HCT116 (cell line): Measurements from ENCODE around the gene TMEM161B. TPM values are rescaled to one million over a fixed set of nuclear protein-coding genes. Genes with fewer than 3 reads are reported as not detected.

ENCODE experiments used
- ATAC-seq: fragments of 200-7000 bp; cut with Tn5 transposase; 2 replicates; pipeline ENCODE4 v1.9.1; 2020; ENCODE audit warnings: mild to moderate bottlenecking, moderate library complexity
- BruUV-seq: library from RNA; stranded (reverse); fragments of 400-500 nt; replicated peaks from 2 replicates; lab custom pipeline; 2021; lab: Mats Ljungman, UMichigan
- CTCF ChIA-PET: fragments of 300-600 bp; sonication (Branson Sonifier 250); formaldehyde crosslinking; loops from one replicate; lab custom pipeline; 2021; ENCODE audit warnings: antibody characterized with exemption; lab: Charles Lee
- POLR2A ChIA-PET: fragments of 300-600, 350-600 bp; sonication (Branson Sonifier 250); formaldehyde crosslinking; loops from one replicate; lab custom pipeline; 2021; ENCODE audit warnings: antibody characterized with exemption; lab: Charles Lee
- RAD21 ChIA-PET, 2 experiments: fragments of 300-600 bp; sonication (Branson Sonifier 250); formaldehyde crosslinking; loops; one replicate each; lab custom pipeline; 2023; ENCODE audit warnings: low total read pairs in 2 of 2; ENCODE audit not compliant: uncharacterized antibody in 2 of 2, unreplicated experiment in 2 of 2, low non-redundant PET in 1 of 2; lab: Charles Lee
- DNase-seq: peaks from one replicate; pipeline ENCODE4 v3.0.0-alpha.2; 2010; ENCODE audit warnings: low read depth, low spot score
- H2AFZ ChIP-seq: fragments of 200-600 bp; shearing (Covaris generic), sonication (generic); 2 replicates; pipeline ENCODE4 v1.6.1; 2017; ENCODE audit warnings: low read depth, mixed run types, mixed read lengths, antibody characterized with exemption, low read length; ENCODE audit not compliant: poor library complexity, severe bottlenecking
- H3K27ac ChIP-seq: 2 replicates; pipeline ENCODE4 v1.5.1; 2012; ENCODE audit warnings: low read depth, low read length
- H3K27me3 ChIP-seq: fragments of 200-600 bp; sonication (generic); 2 replicates; pipeline ENCODE4 v1.6.1; 2016; ENCODE audit warnings: mixed run types, low read length, mixed read lengths; ENCODE audit not compliant: insufficient read depth
- H3K36me3 ChIP-seq, 2 experiments: fragments of 200-500 bp in 1 of 2; fragments of 200-600 bp in 1 of 2; sonication (Bioruptor generic) in 1 of 2; sonication (generic) in 1 of 2; 2 replicates each; pipeline versions ENCODE4 v1.5.1 to v1.6.1; 2014 to 2016; ENCODE audit warnings: low read length in 2 of 2, inconsistent platforms in 1 of 2, mixed read lengths in 1 of 2, mixed run types in 1 of 2; ENCODE audit not compliant: insufficient read depth in 2 of 2, control insufficient read depth in 1 of 2
- H3K4me1 ChIP-seq, 2 experiments: fragments of 200-600 bp in 1 of 2; sonication (generic) in 1 of 2; 2 replicates each; pipeline versions ENCODE4 v1.5.1 to v1.6.1; 2012 to 2017; ENCODE audit warnings: low read length in 2 of 2, inconsistent platforms in 1 of 2, mild to moderate bottlenecking in 1 of 2, mixed read lengths in 1 of 2, mixed run types in 1 of 2, moderate library complexity in 1 of 2; ENCODE audit not compliant: insufficient read depth in 2 of 2, control insufficient read depth in 1 of 2
- H3K4me2 ChIP-seq: fragments of 200-600 bp; sonication (generic); 2 replicates; pipeline ENCODE4 v1.6.1; 2017; ENCODE audit warnings: mixed run types, low read length, mixed read lengths
- H3K4me3 ChIP-seq, 2 experiments: fragments of 200-600 bp in 1 of 2; sonication (generic) in 1 of 2; replicated peaks in 1 of 2; 2 replicates each; pipeline ENCODE4 v1.5.1; 2011 to 2016; ENCODE audit warnings: low read length in 2 of 2, control low read depth in 1 of 2, low read depth in 1 of 2, mild to moderate bottlenecking in 1 of 2, mixed read lengths in 1 of 2, mixed run types in 1 of 2
- H3K79me2 ChIP-seq: fragments of 200-600 bp; sonication (generic); 2 replicates; pipeline ENCODE4 v1.6.1; 2017; ENCODE audit warnings: mild to moderate bottlenecking, mixed run types, low read length, moderate library complexity, mixed read lengths; ENCODE audit not compliant: insufficient read depth
- H3K9ac ChIP-seq: fragments of 200-600 bp; sonication (generic); 2 replicates; pipeline ENCODE4 v1.6.1; 2016; ENCODE audit warnings: low read length, mixed read lengths
- H3K9me2 ChIP-seq: fragments of 200-600 bp; sonication (generic), shearing (Covaris generic); 2 replicates; pipeline ENCODE4 v1.6.1; 2017; ENCODE audit warnings: mixed run types, mild to moderate bottlenecking, moderate library complexity; ENCODE audit not compliant: insufficient read depth
- H3K9me3 ChIP-seq, 2 experiments: fragments of 200-500 bp in 1 of 2; fragments of 200-600 bp in 1 of 2; sonication (Bioruptor generic) in 1 of 2; sonication (generic) in 1 of 2; 2 replicates each; pipeline ENCODE4 v1.6.1; 2014 to 2017; ENCODE audit warnings: low read length in 2 of 2, mixed read lengths in 2 of 2, inconsistent platforms in 1 of 2, low read depth in 1 of 2, mild to moderate bottlenecking in 1 of 2, mixed run types in 1 of 2, moderate library complexity in 1 of 2; ENCODE audit not compliant: control insufficient read depth in 1 of 2, insufficient read depth in 1 of 2
- H4K20me1 ChIP-seq: fragments of 200-600 bp; sonication (generic), shearing (Covaris generic); 2 replicates; pipeline ENCODE4 v1.6.1; 2017; ENCODE audit warnings: mixed run types, mild to moderate bottlenecking, moderate library complexity; ENCODE audit not compliant: insufficient read depth
- CEBPB ChIP-seq: IDR thresholded peaks from 2 replicates; pipeline ENCODE4 v1.6.1; 2012; ENCODE audit warnings: low read depth
- ELF1 ChIP-seq: IDR thresholded peaks from 2 replicates; pipeline ENCODE4 v1.6.1; 2012; ENCODE audit warnings: low read depth, borderline replicate concordance
- FOSL1 ChIP-seq: IDR thresholded peaks from 2 replicates; pipeline ENCODE4 v1.6.1; 2012; ENCODE audit warnings: low read depth
- JUND ChIP-seq: IDR thresholded peaks from 2 replicates; pipeline ENCODE4 v1.6.1; 2012
- POLR2A ChIP-seq: IDR thresholded peaks from 2 replicates; pipeline ENCODE4 v1.7.0; 2011; ENCODE audit warnings: borderline replicate concordance; ENCODE audit not compliant: insufficient read depth, insufficient read length; ENCODE audit errors: extremely low read depth
- POLR2AphosphoS5 ChIP-seq: IDR thresholded peaks from 2 replicates; pipeline ENCODE4 v1.6.1; 2011; ENCODE audit warnings: mild to moderate bottlenecking, low read depth, low read length, moderate library complexity
- RAD21 ChIP-seq: IDR thresholded peaks from 2 replicates; pipeline ENCODE4 v1.6.1; 2012; ENCODE audit warnings: low read depth, mild to moderate bottlenecking
- TCF7L2 ChIP-seq: IDR thresholded peaks from 2 replicates; pipeline ENCODE4 v1.7.0; 2011; ENCODE audit warnings: borderline replicate concordance, inconsistent platforms; ENCODE audit not compliant: insufficient read depth, insufficient read length; ENCODE audit errors: extremely low read depth
- ZFX ChIP-seq: fragments of 450-650 bp; IDR thresholded peaks from 2 replicates; pipeline ENCODE4 v1.6.1; 2017
- intact Hi-C: fragments of 100-400 bp; cut with micrococcal nuclease; formaldehyde crosslinking; loops from 2 replicates; pipeline ENCODE4 v1.10.0; 2022
- total RNA-seq: library from RNA; stranded (reverse); gene quantifications from one replicate; pipeline ENCODE4 v1.2.1, GENCODE V29; 2021; ENCODE audit not compliant: unreplicated experiment
- TF ChIP-seq, protein P1 (sequence below): IDR thresholded peaks from 2 replicates; pipeline ENCODE4 v1.6.1; 2012
- TF ChIP-seq, protein P2 (sequence below): IDR thresholded peaks from 2 replicates; pipeline ENCODE4 v1.6.1; 2012; ENCODE audit warnings: low read depth

The TMEM161B gene
- total RNA-seq, 1 experiment from 2014 or later, result 22.1 TPM

DNA sequence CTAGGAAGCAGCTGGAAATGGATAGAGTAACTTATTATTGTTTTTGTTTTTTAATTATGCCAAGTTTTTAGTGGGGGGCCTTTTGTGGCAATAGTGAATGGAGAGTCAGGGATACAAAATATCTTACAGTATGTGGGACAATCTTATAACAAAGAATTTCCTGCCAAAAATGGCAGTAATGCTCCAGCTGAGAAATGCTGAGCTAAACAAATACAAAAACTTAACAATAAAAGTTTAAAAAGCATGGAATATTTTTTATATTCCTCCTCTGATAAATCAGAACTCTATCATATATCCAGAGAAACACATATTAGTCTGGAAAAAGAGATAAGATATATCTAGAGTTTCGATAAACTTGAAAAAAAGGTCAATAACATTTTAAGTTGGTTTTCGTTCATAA is 110.6 kb downstream of the TMEM161B start:
- H3K9me3 ChIP-seq, result no peaks in the 10 kb centered on the region
- H3K4me3 ChIP-seq, result no peak overlapping the region
- TF ChIP-seq POLR2A (no peak), CEBPB (no peak), POLR2AphosphoS5 (no peak), TCF7L2 (no peak), ELF1 (no peak), JUND (no peak), ZFX (no peak), RAD21 (no peak), FOSL1 (no peak)
- TF ChIP-seq, protein P1, sequence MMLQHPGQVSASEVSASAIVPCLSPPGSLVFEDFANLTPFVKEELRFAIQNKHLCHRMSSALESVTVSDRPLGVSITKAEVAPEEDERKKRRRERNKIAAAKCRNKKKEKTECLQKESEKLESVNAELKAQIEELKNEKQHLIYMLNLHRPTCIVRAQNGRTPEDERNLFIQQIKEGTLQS, result no peak
- TF ChIP-seq, protein P2, sequence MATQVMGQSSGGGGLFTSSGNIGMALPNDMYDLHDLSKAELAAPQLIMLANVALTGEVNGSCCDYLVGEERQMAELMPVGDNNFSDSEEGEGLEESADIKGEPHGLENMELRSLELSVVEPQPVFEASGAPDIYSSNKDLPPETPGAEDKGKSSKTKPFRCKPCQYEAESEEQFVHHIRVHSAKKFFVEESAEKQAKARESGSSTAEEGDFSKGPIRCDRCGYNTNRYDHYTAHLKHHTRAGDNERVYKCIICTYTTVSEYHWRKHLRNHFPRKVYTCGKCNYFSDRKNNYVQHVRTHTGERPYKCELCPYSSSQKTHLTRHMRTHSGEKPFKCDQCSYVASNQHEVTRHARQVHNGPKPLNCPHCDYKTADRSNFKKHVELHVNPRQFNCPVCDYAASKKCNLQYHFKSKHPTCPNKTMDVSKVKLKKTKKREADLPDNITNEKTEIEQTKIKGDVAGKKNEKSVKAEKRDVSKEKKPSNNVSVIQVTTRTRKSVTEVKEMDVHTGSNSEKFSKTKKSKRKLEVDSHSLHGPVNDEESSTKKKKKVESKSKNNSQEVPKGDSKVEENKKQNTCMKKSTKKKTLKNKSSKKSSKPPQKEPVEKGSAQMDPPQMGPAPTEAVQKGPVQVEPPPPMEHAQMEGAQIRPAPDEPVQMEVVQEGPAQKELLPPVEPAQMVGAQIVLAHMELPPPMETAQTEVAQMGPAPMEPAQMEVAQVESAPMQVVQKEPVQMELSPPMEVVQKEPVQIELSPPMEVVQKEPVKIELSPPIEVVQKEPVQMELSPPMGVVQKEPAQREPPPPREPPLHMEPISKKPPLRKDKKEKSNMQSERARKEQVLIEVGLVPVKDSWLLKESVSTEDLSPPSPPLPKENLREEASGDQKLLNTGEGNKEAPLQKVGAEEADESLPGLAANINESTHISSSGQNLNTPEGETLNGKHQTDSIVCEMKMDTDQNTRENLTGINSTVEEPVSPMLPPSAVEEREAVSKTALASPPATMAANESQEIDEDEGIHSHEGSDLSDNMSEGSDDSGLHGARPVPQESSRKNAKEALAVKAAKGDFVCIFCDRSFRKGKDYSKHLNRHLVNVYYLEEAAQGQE, result no peak
- TF ChIP-seq, all 23 proteins: peak for 0
- H3K4me2 ChIP-seq, result no peak overlapping the region
- DNase-seq (no peak), ATAC-seq (no peak)
- intact Hi-C loops, result no loop called here
- ChIA-PET CTCF (interaction anchor here (1.0 kb wide), 1 partner anchor 17 kb away, joined by 3 read pairs; no protein-coding TSS in a partner anchor), POLR2A (no interaction called here), RAD21 (no interaction called here)
- H3K36me3 ChIP-seq, result no peaks in the 10 kb centered on the region
- H3K79me2 ChIP-seq, result no peaks in the 10 kb centered on the region
- no peak overlapping the region for H2AFZ ChIP-seq
- H3K27me3 ChIP-seq, result no peaks in the 10 kb centered on the region
- no peaks in the 10 kb centered on the region for H3K9me2 ChIP-seq
- no peak overlapping the region for H3K27ac ChIP-seq
- no peaks in the 10 kb centered on the region for H3K4me1 ChIP-seq
- H3K9ac ChIP-seq, result no peak overlapping the region
- no peaks in the 10 kb centered on the region for H4K20me1 ChIP-seq
- no TSS peak for BruUV-seq
